GM21423 (cell line): ENCODE measurements around the gene LTB4R2.

Source experiments
- ATAC-seq: cut with Tn5 transposase; IDR thresholded peaks from one replicate; pipeline ENCODE4 v1.9.1; 2021; ENCODE audit warnings: mild to moderate bottlenecking, moderate library complexity; ENCODE audit not compliant: unreplicated experiment

The LTB4R2 gene

DNA sequence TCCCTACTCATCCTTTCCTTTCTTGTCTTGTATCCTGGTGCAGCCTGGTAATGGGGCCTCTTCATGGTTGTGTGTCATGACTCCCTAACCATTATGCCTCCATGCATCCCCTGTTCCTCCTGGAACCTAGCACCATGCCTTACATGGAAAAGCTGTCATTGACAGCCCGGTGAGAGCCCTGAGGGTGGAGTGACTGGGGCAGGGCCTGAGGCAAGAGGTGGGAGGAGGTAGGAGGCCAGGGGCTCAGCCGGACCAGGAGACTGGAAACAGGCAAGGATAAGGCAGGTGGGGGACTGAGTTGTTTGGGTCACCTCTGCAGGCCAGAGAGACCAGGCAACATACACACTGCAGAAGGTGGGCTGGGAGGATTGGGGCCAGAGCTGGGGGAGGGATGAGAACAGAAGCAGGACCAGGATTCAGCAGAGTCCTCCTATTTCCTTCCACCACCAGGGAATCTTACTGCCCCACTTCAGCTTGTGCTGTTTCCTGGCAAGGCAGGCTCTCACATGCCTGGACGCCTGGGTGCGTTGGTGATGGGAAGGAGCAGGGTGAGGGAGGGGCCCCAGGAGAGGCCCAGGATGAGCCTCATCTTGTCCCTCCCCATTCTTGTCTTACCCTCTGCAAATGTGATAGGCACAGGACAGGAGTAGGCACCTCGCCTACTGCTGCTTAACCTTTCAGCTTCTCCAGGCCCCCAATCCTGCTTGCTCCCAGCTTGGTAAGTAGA, at the start of gene LTB4R2:
Gene LTB4R2 (plus strand): TSS at position 603 of the 727 bp plus-strand sequence. CDS start 525 bp downstream, outside the sequence.
- ATAC-seq = no peak

- no peak for ATAC-seq
These were observed 49.2 kb upstream of the LTB4R2 start for GRCh38 chr14:24260780-24261157.

DNA sequence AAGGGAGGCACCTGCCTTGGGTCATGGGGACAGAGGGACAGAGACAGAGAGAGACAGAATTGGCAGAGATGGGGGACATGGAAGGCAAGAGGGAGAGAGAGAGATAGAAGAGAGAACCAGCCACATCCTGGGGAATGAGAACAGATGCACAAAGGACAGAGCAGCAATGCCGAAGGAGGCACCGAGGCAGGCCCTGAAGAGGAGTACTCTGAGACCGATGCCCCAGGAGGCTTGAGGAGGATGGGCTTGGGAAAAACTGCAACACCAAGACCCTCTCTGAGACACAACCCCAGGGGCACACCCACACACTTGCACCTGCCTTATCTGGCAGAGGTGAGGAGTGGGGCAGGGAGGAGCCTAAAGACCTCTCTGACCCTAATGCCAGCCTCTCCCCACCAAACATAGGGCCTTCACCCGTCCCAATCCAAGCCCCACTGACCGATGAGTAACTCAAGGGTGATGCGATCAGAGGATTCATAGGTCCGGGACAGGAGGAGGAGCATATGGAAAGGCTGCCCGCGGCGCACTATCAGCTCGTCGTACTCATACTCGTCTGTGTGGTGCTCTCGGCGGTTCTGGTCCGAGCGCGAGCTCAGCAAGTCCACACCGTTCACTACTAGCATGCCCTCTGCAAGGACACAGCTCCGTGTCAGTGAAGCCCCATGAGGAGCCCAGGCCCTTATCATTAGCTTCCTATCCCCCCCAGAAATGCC, 48.5 kb upstream of the LTB4R2 start:
- no peak for ATAC-seq

GRCh38 chr14:24261969-24262327, 48.0 kb upstream of the LTB4R2 start:
- no peak for ATAC-seq

- ATAC-seq = no peak
These were observed 46.9 kb upstream of the LTB4R2 start, which contains the start of gene TGM1 for GRCh38 chr14:24262821-24263733. TGM1 (minus strand) TSS chr14:24263177; CDS start chr14:24262352, 825 bp downstream.

DNA sequence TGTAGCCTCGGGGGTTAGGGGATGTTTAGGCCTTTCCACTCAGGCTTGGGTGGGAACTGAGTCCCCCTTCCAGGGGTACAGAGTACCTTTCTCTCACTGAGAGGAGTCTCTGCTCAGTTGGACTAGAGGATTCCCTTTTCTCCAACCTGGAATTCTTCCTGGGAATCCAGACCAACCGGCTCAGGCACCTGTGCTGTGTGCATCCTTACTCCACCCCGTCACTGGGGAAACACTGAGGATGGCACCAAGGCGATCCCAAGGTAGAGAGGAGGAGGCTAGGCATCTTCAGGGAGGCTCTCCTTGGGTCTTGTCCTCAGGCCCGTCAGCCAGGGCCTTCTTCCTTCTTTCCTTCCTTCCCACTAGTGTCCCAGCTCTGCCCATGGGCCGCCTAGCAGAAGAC, 46.1 kb upstream of the LTB4R2 start:
- ATAC-seq = no peak

- ATAC-seq = no peak
These were observed 45.6 kb upstream of the LTB4R2 start for GRCh38 chr14:24264298-24264697.

DNA sequence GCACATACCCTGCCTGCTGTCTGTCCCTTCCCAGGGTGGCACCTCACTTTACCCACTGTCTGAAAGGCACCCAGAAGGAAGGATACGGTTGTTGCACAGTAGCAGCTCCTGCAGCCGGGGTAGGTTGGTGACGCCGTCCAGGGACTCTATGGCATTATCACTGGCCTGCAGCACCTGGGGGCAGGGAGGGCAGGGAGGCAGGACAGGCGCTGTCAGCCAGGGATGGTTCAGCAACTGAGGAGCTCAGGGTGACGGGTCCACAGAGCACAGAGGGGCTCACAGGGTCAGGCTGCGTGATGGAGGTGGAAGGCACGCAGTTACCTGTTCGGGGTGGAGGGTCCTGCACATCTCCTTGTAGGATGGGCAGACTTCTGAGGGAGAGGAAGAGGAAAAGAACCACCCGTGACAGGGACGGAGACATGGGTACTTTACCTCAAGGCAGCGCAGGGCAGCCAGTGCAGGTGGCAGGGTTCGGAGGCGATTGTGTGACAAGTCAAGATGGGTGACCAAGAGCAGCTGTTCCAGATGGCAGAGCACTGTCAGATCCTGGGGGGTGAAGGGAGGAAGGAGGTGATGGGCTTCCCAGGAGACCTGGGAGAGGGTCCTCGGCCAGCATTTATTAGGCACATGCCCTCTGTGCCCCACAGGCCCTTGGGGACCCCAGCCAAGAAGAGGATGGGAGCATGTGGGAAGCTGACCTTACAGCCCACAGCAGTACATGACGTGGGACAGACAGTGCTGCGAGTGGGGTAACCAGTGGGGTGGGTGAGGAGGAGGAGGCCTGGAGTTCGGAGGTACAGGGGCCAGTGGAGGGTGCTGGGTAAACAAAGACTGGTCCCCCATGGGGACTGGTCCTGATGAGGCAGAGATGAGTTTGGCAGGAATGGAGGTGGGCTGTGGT, 43.3 kb upstream of the LTB4R2 start:
- ATAC-seq = no peak

DNA sequence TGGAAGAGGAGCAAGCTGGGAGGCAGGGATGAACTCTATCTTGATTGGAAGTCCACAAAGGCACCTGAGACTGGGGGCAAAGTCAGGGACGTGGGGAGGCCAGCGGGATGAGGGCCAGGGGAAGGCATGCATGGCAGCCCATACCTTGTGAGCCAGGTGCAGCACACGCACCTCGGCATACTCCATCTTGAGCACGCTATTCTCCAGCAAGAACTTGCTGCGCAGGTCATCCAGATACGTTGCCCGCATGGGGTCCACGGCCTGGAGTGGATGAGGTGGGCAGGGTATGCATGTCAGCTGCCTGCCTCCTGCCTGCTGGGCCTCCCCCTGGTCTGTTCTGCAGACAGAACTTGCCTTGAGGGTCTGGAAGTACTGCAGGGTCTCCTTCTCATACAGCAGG, 42.4 kb upstream of the LTB4R2 start:
- no peak for ATAC-seq

DNA sequence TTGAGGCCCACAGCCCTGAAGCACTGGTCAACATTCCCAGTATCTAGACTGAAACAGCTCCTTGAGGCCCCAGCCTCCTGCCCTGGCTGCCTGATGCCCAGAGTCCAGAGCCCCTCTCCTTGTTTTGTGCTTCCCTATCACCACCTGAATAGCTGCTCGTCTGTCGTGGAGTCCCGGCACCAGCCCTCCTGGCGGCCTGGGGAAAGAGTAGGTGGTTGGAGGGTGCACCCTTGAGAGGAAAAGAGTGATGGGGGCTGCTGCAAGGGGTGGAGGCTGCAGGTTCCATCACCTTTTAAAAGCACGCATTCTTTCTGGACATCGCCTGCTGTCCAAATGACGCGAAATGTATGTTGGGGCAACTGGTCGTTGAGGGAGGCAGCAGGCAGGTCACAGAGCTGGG, 41.7 kb upstream of the LTB4R2 start:
- ATAC-seq = no peak

DNA sequence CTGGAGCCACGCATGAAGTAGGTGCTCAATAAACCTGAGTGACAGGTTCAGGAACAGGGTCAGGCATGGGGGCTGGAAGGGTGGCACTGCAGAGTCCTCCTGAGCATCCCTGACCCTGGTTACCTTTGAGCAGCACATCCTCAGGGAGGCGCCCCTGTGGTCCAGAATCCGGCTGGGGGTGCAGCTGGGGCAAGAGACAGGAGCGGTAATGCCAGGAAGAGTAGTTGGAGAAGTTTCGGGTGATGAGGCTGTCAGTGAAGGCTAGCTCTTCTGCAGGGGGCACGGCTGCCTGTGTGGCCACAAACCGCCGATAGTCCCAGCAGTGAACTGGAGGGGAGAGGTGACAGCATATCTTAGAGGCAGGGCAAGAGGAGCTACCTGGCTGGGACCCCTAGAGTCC, 40.6 kb upstream of the LTB4R2 start:
- ATAC-seq = no peak

DNA sequence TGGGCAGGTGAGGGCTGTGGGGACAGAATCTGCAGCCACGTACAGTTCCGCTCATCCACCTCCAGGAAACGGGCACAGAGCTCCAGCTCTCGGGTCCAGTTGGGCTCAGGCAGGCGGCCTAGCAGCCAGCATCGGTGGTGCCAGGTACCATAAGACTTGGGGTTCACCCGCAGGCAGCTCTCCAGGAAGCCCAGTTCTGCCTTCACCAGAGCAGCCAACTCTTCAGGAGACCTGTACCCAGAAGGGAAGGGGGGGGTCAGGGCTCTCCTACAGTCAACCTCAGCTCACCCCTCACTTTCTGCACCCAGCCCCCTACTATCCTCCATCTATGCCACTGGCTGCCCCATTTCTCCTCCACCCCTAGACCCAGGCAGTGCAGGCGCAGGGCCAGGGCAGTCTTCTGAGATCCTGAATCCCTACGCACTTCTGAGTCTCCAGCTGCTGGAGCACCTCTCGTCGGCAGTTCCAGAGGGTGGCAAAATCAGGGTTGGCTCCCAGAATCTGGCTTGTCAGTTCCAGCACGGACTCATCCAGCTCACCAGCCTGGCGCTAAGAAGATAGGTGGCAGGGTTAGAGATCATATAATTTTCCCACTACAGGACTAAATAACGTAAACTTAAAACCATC, 39.9 kb upstream of the LTB4R2 start:
- ATAC-seq = no peak

- no peak for ATAC-seq
These were observed 39.3 kb upstream of the LTB4R2 start for GRCh38 chr14:24270537-24271133.

DNA sequence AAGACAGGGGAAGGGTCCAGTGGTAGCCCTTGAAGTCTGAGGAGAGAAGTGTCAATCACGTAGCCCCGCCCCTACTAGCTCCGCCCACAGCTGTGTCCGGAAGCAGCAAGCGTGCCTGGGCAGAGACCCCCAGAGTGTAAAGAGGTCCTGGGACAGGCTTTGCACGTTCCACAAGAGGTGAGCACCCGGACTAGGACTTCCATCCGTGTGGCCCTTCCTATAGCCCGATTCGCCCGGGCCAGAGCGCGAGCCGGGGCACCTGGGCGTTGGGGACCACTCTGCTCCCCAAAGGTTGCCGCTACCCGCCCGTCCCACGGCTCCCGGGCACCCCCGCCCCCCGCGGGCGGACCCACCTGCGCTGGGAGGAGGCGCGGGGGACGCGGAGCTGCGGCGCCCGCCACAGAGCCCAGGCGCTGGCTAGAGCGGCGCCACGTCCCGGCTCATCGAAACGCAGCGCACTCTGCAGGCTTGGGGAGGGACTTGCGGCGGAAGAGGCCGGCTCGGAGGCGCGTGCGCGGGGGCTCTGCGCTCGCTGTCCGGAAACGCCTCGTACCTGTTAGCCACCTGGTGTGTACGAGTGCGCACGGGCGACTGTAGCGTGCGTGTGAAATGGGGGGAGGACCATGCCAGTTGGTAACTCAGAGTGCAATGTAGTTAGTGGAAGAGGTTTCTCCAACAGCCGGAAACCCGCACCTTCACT, 38.7 kb upstream of the LTB4R2 start, which contains the start of gene RABGGTA:
Gene RABGGTA (minus strand): TSS at position 464 of the 700 bp plus-strand sequence. CDS start 482 bp downstream, outside the sequence.
- ATAC-seq = peak; percentile 85

GRCh38 chr14:24271834-24272263, 38.1 kb upstream of the LTB4R2 start:
- ATAC-seq = no peak

- no peak for ATAC-seq
These were observed 37.5 kb upstream of the LTB4R2 start for GRCh38 chr14:24272467-24272866.

GRCh38 chr14:24273422-24273998, 36.4 kb upstream of the LTB4R2 start:
- no peak for ATAC-seq

GRCh38 chr14:24274101-24274543, 35.8 kb upstream of the LTB4R2 start:
- ATAC-seq = peak; percentile 38
